Hepatocyte (in vitro differentiated cells): ENCODE results near the gene MYCBPAP. TPM values are rescaled to one million over a fixed set of nuclear protein-coding genes. Genes with fewer than 3 reads are reported as not detected.

ENCODE experiments used
- DNase-seq: peaks from one replicate; pipeline ENCODE4 v3.0.0-alpha.2; 2016; ENCODE audit warnings: low spot score
- H2AFZ ChIP-seq: fragments of 200-600 bp; sonication (generic); 2 replicates; pipeline ENCODE4 v1.6.0; 2016; ENCODE audit warnings: antibody characterized with exemption, mild to moderate bottlenecking
- H3K27ac ChIP-seq: fragments of 200-600 bp; sonication (generic); 2 replicates; pipeline ENCODE4 v1.5.1; 2016; ENCODE audit warnings: mild to moderate bottlenecking
- H3K27me3 ChIP-seq: fragments of 200-600 bp; sonication (generic); 2 replicates; pipeline ENCODE4 v1.6.1; 2016
- H3K36me3 ChIP-seq: fragments of 200-600 bp; sonication (generic); replicated peaks from 2 replicates; pipeline ENCODE4 v1.5.1; 2016; ENCODE audit warnings: low read depth; ENCODE audit not compliant: insufficient read depth
- H3K4me1 ChIP-seq: fragments of 200-600 bp; sonication (generic); 2 replicates; pipeline ENCODE4 v1.5.1; 2016; ENCODE audit warnings: mild to moderate bottlenecking, moderate library complexity; ENCODE audit not compliant: insufficient read depth
- H3K4me2 ChIP-seq: fragments of 200-600 bp; sonication (generic); 2 replicates; pipeline ENCODE4 v1.6.0; 2016
- H3K4me3 ChIP-seq: fragments of 200-600 bp; sonication (generic); 2 replicates; pipeline ENCODE4 v1.5.1; 2016; ENCODE audit warnings: mild to moderate bottlenecking
- H3K79me2 ChIP-seq: fragments of 200-600 bp; sonication (generic); 2 replicates; pipeline ENCODE4 v1.6.0; 2017; ENCODE audit warnings: mild to moderate bottlenecking
- H3K9me2 ChIP-seq: fragments of 200-600 bp; sonication (generic); replicated peaks from 2 replicates; pipeline ENCODE4 v1.6.0; 2017; ENCODE audit warnings: mild to moderate bottlenecking; ENCODE audit not compliant: insufficient read depth
- H3K9me3 ChIP-seq: fragments of 200-600 bp; sonication (generic); 2 replicates; pipeline ENCODE4 v1.5.1; 2016; ENCODE audit warnings: low read depth, mild to moderate bottlenecking
- H4K20me1 ChIP-seq: fragments of 200-600 bp; sonication (generic); 2 replicates; pipeline ENCODE4 v1.6.0; 2016; ENCODE audit warnings: mild to moderate bottlenecking; ENCODE audit not compliant: insufficient read depth, poor library complexity, severe bottlenecking
- CTCF ChIP-seq: fragments of 200-600 bp; sonication (generic); IDR thresholded peaks from 2 replicates; pipeline ENCODE4 v1.5.1; 2016; ENCODE audit warnings: antibody characterized with exemption, mild to moderate bottlenecking; ENCODE audit not compliant: poor library complexity
- EZH2 ChIP-seq: fragments of 200-600 bp; sonication (generic); IDR thresholded peaks from 2 replicates; pipeline ENCODE4 v1.6.1; 2016; ENCODE audit warnings: antibody characterized with exemption, mild to moderate bottlenecking, borderline replicate concordance
- EZH2phosphoT487 ChIP-seq: fragments of 200-600 bp; sonication (generic); IDR thresholded peaks from one replicate; pipeline ENCODE4 v1.6.1; 2018; ENCODE audit warnings: antibody characterized with exemption, mild to moderate bottlenecking, low read depth, moderate library complexity; ENCODE audit not compliant: unreplicated experiment, severe bottlenecking
- WGBS: methylation state at CpG from one replicate; pipeline ENCODE4 v1.1.6; 2016; ENCODE audit warnings: low lambda C conversion rate; ENCODE audit errors: missing lambda C conversion rate; 5-methylcytosine and 5-hydroxymethylcytosine counted together
- polyA plus RNA-seq: library from polyadenylated mRNA; unstranded; fragments of >200 nt; fragmentation: Nextera tagmentation; extraction: Ambion mirVana; gene quantifications from 2 replicates; pipeline ENCODE4 v1.2.1, GENCODE V29; 2016
- total RNA-seq: library from RNA; depleted of rRNA; stranded (reverse); fragments of >200 nt; gene quantifications from 2 replicates; pipeline ENCODE4 v1.2.3, GENCODE V29; 2014

The MYCBPAP gene
- total and polyA plus RNA-seq, 2 experiments from 2014 or later = 0.43 to 0.70 TPM

GRCh38 chr17:50529849-50530248 is 21.6 kb downstream of the MYCBPAP start:
- no peak for DNase-seq

DNA sequence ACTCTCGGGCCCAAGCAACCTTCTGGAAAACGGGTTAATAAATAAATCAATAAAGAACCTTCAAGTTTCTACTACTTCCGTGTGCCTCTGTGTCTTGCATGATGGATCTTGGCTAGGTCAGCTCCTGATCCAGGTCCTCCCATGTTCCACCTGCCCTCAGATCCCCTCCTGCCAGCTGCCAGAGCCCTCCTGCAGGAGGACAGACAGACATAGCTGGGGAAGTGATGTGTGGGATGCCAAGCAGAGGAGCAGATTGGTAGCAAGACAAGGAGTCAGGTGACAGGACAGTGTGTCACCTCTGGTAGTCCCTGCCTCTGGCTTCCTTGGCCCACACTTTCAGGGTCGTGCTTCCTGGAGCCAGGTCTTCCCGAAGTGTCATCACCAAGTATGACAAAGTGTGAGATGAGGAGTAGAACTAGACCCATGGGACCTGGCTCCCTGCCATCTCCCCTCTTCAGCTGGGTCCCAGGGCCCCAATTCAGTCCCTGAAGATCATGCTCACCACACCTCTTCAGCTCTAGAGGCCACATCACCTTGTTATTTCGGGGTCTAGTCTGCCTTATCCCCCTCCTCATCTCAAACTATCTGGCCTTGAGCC is 23.3 kb downstream of the MYCBPAP start:
- Histone ChIP-seq H3K4me2 (peak overlapping the region; percentile 88), H3K4me3 (no peak overlapping the region), H3K27me3 (peaks cover 2% of the 10 kb centered on the region), H3K27ac (no peak overlapping the region), H4K20me1 (no peaks in the 10 kb centered on the region), H3K4me1 (peaks cover 31% of the 10 kb centered on the region), H3K36me3 (no peaks in the 10 kb centered on the region), H2AFZ (no peak overlapping the region), H3K9me3 (no peaks in the 10 kb centered on the region), H3K79me2 (peaks cover 3% of the 10 kb centered on the region), H3K9me2 (no peaks in the 10 kb centered on the region)
- TF ChIP-seq CTCF (no peak), EZH2phosphoT487 (no peak), EZH2 (no peak)
- 74% methylated on average over 6 of the region's 6 CpGs for WGBS
- DNase-seq = no peak

More at GRCh38 chr17:50529849-50530248, 21.6 kb downstream of the MYCBPAP start:
- Histone ChIP-seq H2AFZ (no peak overlapping the region), H3K36me3 (no peaks in the 10 kb centered on the region), H3K9me3 (no peaks in the 10 kb centered on the region), H3K79me2 (no peaks in the 10 kb centered on the region), H3K4me3 (no peak overlapping the region), H3K27me3 (peaks cover 2% of the 10 kb centered on the region), H3K4me2 (no peak overlapping the region), H3K4me1 (peaks cover 30% of the 10 kb centered on the region), H3K27ac (no peak overlapping the region), H3K9me2 (no peaks in the 10 kb centered on the region), H4K20me1 (no peaks in the 10 kb centered on the region)
- TF ChIP-seq EZH2 (no peak), CTCF (no peak), EZH2phosphoT487 (no peak)
- 88% methylated on average over 7 of the region's 7 CpGs for WGBS

- H3K27me3 ChIP-seq = peaks cover 2% of the 10 kb centered on the region
- no peaks in the 10 kb centered on the region for H3K9me2 ChIP-seq
- no peak for TF ChIP-seq CTCF
- TF ChIP-seq EZH2phosphoT487 = no peak
- TF ChIP-seq EZH2 = no peak
- H3K4me3 ChIP-seq = peak within 1 kb of the TSS; percentile 42
- no peaks in the 10 kb centered on the region for H3K36me3 ChIP-seq
- H2AFZ ChIP-seq = no peak within 1 kb of the TSS
- peak within 1 kb of the TSS; percentile 68 for H3K27ac ChIP-seq
- H3K9me3 ChIP-seq = no peaks in the 10 kb centered on the region
- peaks cover 31% of the 10 kb centered on the region for H3K4me1 ChIP-seq
- H4K20me1 ChIP-seq = no peaks in the 10 kb centered on the region
- under 1% methylated on average over 19 of the region's 21 CpGs for WGBS
- DNase-seq = peak; percentile 72
- H3K4me2 ChIP-seq = peak within 1 kb of the TSS; percentile 88
- peaks cover 3% of the 10 kb centered on the region for H3K79me2 ChIP-seq
Measured at GRCh38 chr17:50532452-50533024, 24.3 kb downstream of the MYCBPAP start, which contains the start of gene EPN3. TSS of gene EPN3 (plus strand) at chr17:50532735. CDS start at chr17:50536557, 3,822 bp downstream.
